HG03520 (cell line): ENCODE results near the gene GFRA4.

ENCODE experiments used
- ATAC-seq: cut with Tn5 transposase; IDR thresholded peaks from one replicate; pipeline ENCODE4 v1.9.1; 2021; ENCODE audit warnings: mild to moderate bottlenecking, moderate library complexity; ENCODE audit not compliant: unreplicated experiment

Gene GFRA4

GRCh38 chr20:3663031-3663701 lies at the start of gene GFRA4:
GFRA4 (minus strand) TSS chr20:3663399; CDS start chr20:3663399, 0 bp downstream.
- ATAC-seq, result no peak

GRCh38 chr20:3712279-3712873 lies 49.2 kb upstream of the GFRA4 start, which contains the start of gene SIGLEC1:
SIGLEC1 (minus strand) TSS chr20:3712600; CDS start chr20:3707128, 5,472 bp downstream.
- no peak for ATAC-seq

- no peak for ATAC-seq
Measured at GRCh38 chr20:3711484-3711941, 48.3 kb upstream of the GFRA4 start.

- ATAC-seq, result no peak
Measured at GRCh38 chr20:3710703-3711483, 47.7 kb upstream of the GFRA4 start.

GRCh38 chr20:3710011-3710466 lies 46.8 kb upstream of the GFRA4 start:
- no peak for ATAC-seq

GRCh38 chr20:3707508-3707899 lies 44.3 kb upstream of the GFRA4 start:
- no peak for ATAC-seq

GRCh38 chr20:3706774-3707507 lies 43.7 kb upstream of the GFRA4 start:
- ATAC-seq, result no peak

GRCh38 chr20:3705970-3706739 lies 43.0 kb upstream of the GFRA4 start:
- no peak for ATAC-seq

- ATAC-seq, result no peak
Measured at GRCh38 chr20:3705491-3705969, 42.3 kb upstream of the GFRA4 start.

- no peak for ATAC-seq
Measured at GRCh38 chr20:3704087-3704486, 40.9 kb upstream of the GFRA4 start.

GRCh38 chr20:3702611-3703391 lies 39.6 kb upstream of the GFRA4 start:
- ATAC-seq, result no peak

- no peak for ATAC-seq
Measured at GRCh38 chr20:3701061-3701998, 38.1 kb upstream of the GFRA4 start.

GRCh38 chr20:3699037-3699436 lies 35.8 kb upstream of the GFRA4 start:
- no peak for ATAC-seq

GRCh38 chr20:3698591-3699001 lies 35.4 kb upstream of the GFRA4 start:
- ATAC-seq, result no peak

GRCh38 chr20:3697588-3698305 lies 34.5 kb upstream of the GFRA4 start:
- no peak for ATAC-seq

- no peak for ATAC-seq
Measured at GRCh38 chr20:3696745-3697587, 33.8 kb upstream of the GFRA4 start.

- ATAC-seq, result no peak
Measured at GRCh38 chr20:3696200-3696599, 33.0 kb upstream of the GFRA4 start.
